IPS DF 6.9 (cell line): Measurements from ENCODE around the gene CD99L2.

Experiments used
- DNase-seq: peaks from one replicate; pipeline ENCODE4 v3.0.0-alpha.2; 2013; ENCODE audit warnings: low read depth, low spot score
- H3K27ac ChIP-seq: one replicate; pipeline ENCODE4 v1.5.1; 2013; ENCODE audit warnings: low read length, control low read depth
- H3K27me3 ChIP-seq: 2 replicates; pipeline ENCODE4 v1.6.1; 2013; ENCODE audit warnings: mild to moderate bottlenecking, low read length; ENCODE audit not compliant: control insufficient read depth, insufficient read depth
- H3K36me3 ChIP-seq: 2 replicates; pipeline ENCODE4 v1.6.1; 2013; ENCODE audit warnings: low read length; ENCODE audit not compliant: control insufficient read depth, insufficient read depth
- H3K4me1 ChIP-seq: 2 replicates; pipeline ENCODE4 v1.6.1; 2013; ENCODE audit warnings: low read length; ENCODE audit not compliant: control insufficient read depth, insufficient read depth
- H3K4me3 ChIP-seq: 2 replicates; pipeline ENCODE4 v1.5.1; 2013; ENCODE audit warnings: mild to moderate bottlenecking, low read length
- H3K9me3 ChIP-seq: 2 replicates; pipeline ENCODE4 v1.6.1; 2013; ENCODE audit warnings: low read length, inconsistent platforms; ENCODE audit not compliant: control insufficient read depth, insufficient read depth
- WGBS: extraction: QIAGEN DNeasy Blood & Tissue Kit; methylation state at CpG from one replicate; pipeline ENCODE4 v1.1.7; 2013; ENCODE audit warnings: mixed read lengths, missing lambda C conversion rate; ENCODE audit not compliant: insufficient read length, insufficient coverage; 5-methylcytosine and 5-hydroxymethylcytosine counted together

CD99L2 gene

DNA sequence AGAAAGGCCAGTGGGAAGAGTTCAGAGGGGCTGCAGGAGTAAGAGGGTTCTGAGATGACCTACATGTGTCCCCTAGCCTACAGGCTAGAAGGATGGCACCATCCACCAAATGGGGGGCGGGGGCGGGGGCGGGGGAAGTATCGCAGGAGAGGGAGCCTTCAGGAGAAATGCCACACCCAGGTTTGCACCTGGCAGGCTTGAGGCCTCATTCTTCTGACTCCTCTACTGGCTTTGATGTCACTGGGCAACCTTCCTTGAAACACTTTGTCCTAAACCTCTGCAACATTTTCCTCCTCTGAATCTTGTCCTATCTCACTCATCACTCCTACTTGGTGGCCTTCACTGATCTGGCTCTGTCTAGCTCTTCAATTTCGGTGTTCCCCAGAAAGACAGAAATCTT is 24.0 kb downstream of the CD99L2 start:
- Histone ChIP-seq H3K9me3 (no peaks in the 10 kb centered on the region), H3K4me1 (peaks cover 4% of the 10 kb centered on the region), H3K36me3 (no peaks in the 10 kb centered on the region), H3K27me3 (no peaks in the 10 kb centered on the region), H3K27ac (no peak overlapping the region), H3K4me3 (no peak overlapping the region)
- DNase-seq, result no peak
- no CpG with 5 or more reads among the region's 5 CpGs for WGBS

DNA sequence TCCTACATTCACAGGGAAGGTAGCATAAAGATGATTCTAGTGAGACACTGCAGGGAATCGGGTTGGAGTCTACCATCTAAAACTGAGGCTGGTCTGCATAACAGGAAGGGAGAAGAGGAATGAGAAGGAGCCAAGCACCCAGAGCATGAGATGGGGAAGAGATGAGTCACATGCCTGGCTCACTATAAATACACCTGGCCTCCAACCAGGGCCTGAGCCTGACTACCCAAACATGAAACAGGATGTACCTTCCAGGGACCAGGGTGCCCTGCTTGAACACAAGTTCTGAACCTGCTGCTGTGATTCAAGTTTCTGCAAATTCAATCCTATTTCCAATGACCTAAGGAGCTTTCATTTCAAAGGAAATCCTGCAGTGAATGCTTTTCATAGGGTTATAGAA is 24.9 kb downstream of the CD99L2 start:
- Histone ChIP-seq H3K27me3 (no peaks in the 10 kb centered on the region), H3K27ac (no peak overlapping the region), H3K4me3 (no peak overlapping the region), H3K9me3 (no peaks in the 10 kb centered on the region), H3K4me1 (peaks cover 4% of the 10 kb centered on the region), H3K36me3 (no peaks in the 10 kb centered on the region)
- no CpG with 5 or more reads among the region's 1 CpG for WGBS
- DNase-seq, result no peak

DNA sequence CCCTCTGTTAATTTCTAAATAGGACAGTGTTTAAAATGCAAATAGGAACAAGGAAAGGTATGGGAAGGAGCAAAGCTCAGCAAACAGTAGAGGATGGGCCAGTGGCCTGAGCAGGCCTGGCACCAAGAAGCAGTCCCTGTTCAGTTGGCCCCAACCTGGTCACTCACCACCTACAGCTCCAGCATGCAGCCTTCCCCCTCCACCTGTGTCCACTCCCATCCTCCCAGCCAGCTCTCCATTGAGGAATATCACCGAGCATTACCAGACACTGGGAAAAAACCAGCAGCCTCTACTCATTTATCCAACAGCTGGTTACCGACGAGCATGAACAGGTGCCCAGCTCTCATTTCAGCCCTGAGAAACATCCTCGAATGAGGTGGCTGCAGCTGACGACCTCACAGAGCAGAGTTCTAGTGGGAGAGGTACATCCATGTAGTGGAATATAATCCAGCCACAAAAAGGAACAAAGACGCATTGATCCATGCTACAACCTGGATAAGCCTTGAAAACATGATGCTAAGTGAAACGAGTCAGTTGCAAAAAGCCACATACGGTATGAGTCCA is 25.6 kb downstream of the CD99L2 start:
- H3K9me3 ChIP-seq, result no peaks in the 10 kb centered on the region
- H3K27ac ChIP-seq, result no peak overlapping the region
- H3K36me3 ChIP-seq, result no peaks in the 10 kb centered on the region
- no peak overlapping the region for H3K4me3 ChIP-seq
- no CpG with 5 or more reads among the region's 8 CpGs for WGBS
- peaks cover 4% of the 10 kb centered on the region for H3K4me1 ChIP-seq
- no peaks in the 10 kb centered on the region for H3K27me3 ChIP-seq
- DNase-seq, result no peak

DNA sequence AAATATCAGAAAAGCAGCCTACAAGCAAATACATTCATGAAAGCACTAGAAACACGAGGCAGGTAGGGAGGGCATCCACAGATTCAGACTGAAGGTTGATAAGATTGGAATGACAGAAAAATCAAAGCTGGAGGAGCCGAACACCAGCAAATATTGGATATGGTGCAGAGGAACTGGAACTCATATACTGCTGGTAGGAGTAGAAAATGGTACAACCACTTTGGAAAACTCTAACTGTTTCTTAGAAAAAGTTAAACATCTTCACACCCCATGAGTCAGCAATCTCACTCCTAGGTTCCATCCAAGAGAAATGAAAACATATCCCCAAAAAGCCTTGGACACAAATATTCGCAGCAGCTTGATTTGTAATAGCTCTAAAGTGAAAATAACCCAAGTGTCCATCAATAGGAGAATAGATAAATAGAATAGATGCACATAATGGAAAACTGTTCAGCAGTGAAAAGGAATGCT is 27.1 kb downstream of the CD99L2 start:
- Histone ChIP-seq H3K27ac (no peak overlapping the region), H3K4me1 (peaks cover 4% of the 10 kb centered on the region)
- no CpG with 5 or more reads among the region's 3 CpGs for WGBS

DNA sequence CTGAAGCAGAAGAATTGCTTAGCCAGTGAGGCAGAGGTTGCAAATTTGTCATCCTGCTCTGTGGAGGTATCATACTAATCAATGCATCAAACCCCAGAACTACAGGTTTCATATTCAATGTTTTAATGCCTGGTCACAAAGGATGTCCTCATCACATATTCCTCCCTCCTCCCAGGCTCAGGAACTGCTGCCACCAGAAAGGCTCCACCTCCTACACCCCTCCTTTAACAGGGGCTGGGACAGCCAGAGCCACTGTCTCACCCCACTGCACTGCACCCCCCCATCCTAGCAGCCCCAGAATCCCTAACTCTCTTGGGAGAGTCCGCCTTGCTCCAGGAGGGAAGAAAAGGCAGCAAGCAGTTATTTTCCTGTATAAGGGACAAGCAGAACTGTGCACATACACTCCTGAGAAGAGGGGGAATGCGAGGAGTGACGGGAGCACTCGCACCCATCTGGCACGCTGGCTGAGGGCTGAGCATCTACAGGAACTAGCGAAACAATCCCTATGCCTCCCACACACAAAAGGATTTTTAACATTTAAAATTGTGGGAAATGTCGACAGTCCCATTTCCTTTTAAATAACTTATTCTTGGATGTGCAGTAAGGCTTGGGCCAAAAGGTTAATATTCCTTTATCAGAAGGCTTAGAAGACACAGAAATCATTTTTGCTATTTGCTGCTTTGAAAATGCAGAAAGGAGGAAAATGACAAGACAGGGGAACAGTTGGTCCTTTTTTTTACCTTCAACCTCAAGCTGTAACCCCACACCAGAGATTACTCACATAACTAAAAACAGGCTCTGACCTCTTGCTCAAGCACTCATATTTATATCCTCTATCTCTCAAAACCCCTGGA is 27.8 kb downstream of the CD99L2 start:
- no CpG with 5 or more reads among the region's 7 CpGs for WGBS
- H3K4me1 ChIP-seq, result peaks cover 4% of the 10 kb centered on the region
- DNase-seq, result no peak
- no peak overlapping the region for H3K4me3 ChIP-seq
- no peaks in the 10 kb centered on the region for H3K9me3 ChIP-seq
- no peaks in the 10 kb centered on the region for H3K27me3 ChIP-seq
- H3K27ac ChIP-seq, result no peak overlapping the region
- no peaks in the 10 kb centered on the region for H3K36me3 ChIP-seq

More for the DNA sequence above, 27.1 kb downstream of the CD99L2 start:
- Histone ChIP-seq H3K27me3 (no peaks in the 10 kb centered on the region), H3K9me3 (no peaks in the 10 kb centered on the region), H3K4me3 (no peak overlapping the region), H3K36me3 (no peaks in the 10 kb centered on the region)
- DNase-seq, result no peak

DNA sequence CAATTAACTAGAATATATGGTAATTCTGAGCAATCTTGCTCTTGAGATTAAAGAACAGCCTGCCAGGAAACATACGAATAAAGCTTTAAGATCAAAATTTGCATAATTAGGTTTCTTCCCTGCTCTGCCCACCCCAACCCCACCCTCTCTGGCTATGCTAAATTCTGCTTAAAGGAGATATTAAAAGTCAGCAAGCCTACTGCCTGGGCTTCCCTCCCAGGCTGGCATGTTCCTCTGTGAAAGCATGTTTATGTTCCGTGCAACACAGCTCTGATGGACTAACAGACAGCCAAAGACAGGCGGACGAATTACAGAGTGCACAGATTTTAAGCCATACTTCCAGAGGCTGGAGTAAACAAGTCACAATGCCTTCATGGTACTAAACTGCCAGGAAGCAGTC is 28.4 kb downstream of the CD99L2 start:
- no peak overlapping the region for H3K4me3 ChIP-seq
- no peak overlapping the region for H3K27ac ChIP-seq
- peaks cover 4% of the 10 kb centered on the region for H3K4me1 ChIP-seq
- H3K27me3 ChIP-seq, result no peaks in the 10 kb centered on the region
- no peak for DNase-seq
- H3K9me3 ChIP-seq, result no peaks in the 10 kb centered on the region
- no peaks in the 10 kb centered on the region for H3K36me3 ChIP-seq
- WGBS, result no CpG with 5 or more reads among the region's 4 CpGs

DNA sequence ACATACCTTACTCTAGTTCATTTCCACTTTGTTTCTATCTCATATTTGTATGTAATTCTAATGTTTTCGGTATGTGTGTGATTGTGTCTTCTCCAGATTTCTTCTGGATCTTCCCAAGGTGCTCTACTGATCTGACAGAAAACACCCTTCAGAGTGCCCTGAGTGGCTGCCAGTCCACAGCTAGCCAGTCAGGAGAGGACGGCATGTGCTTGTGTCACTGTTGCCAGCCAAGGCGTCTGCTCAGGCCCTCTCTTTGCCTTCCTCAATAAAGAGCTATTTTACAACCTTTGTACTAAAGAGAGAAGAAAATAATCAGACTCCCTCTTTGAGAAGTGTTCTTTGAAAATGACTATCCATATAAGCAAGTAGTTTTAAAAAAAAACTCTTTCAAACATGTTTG is 29.0 kb downstream of the CD99L2 start:
- H3K4me1 ChIP-seq, result peaks cover 4% of the 10 kb centered on the region
- no peak overlapping the region for H3K4me3 ChIP-seq
- H3K9me3 ChIP-seq, result no peaks in the 10 kb centered on the region
- no CpG with 5 or more reads among the region's 3 CpGs for WGBS
- H3K27me3 ChIP-seq, result no peaks in the 10 kb centered on the region
- no peak for DNase-seq
- H3K27ac ChIP-seq, result no peak overlapping the region
- H3K36me3 ChIP-seq, result no peaks in the 10 kb centered on the region

DNA sequence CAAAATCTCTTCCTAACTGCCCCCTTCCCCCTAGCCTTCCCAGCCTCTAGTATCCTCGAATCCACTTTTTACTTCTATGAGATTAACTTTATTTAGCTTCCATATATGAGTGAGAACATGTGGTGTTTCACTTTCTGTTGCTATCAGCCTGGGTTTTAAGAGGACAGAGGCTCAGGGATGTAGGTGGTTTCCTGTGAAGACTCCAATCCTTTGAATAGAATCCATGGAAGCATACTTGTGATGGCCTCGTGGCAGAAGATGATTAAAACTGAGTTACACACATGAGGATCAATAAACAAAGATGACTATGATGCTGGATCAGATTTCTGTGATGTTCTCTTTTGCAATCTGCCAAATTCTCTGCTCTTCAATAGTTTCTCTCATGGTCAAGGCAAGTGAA is 29.8 kb downstream of the CD99L2 start:
- no peak for DNase-seq
- Histone ChIP-seq H3K27me3 (no peaks in the 10 kb centered on the region), H3K36me3 (no peaks in the 10 kb centered on the region), H3K4me1 (peaks cover 3% of the 10 kb centered on the region; the same call in 1 of the 2 replicates), H3K27ac (no peak overlapping the region), H3K4me3 (no peak overlapping the region), H3K9me3 (no peaks in the 10 kb centered on the region)
- no CpG with 5 or more reads among the region's 2 CpGs for whole genome bisulfite sequencing

DNA sequence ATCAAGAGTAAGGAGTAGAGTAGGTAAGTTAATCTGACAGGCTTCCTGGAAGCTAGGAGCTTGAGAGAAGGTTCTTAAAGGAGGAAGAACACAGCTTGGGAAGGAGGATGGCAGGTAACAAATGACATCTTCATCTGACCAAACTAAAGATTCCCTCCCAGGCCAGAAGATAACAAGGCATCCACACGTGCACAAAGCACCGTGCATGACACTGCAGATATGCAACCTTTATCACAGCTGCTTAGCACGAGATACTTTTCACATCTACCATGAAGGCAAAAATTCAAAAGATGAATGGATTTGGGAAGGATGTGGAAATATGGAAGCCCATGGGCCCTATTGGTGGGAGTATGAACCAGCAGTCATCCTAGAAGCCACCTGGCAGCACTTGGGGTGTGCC is 34.3 kb downstream of the CD99L2 start:
- no CpG with 5 or more reads among the region's 3 CpGs for WGBS
- no peak for DNase-seq
- no peaks in the 10 kb centered on the region for H3K4me1 ChIP-seq
- no peaks in the 10 kb centered on the region for H3K36me3 ChIP-seq
- H3K4me3 ChIP-seq, result no peak overlapping the region
- H3K9me3 ChIP-seq, result no peaks in the 10 kb centered on the region
- no peaks in the 10 kb centered on the region for H3K27me3 ChIP-seq
- H3K27ac ChIP-seq, result no peak overlapping the region

DNA sequence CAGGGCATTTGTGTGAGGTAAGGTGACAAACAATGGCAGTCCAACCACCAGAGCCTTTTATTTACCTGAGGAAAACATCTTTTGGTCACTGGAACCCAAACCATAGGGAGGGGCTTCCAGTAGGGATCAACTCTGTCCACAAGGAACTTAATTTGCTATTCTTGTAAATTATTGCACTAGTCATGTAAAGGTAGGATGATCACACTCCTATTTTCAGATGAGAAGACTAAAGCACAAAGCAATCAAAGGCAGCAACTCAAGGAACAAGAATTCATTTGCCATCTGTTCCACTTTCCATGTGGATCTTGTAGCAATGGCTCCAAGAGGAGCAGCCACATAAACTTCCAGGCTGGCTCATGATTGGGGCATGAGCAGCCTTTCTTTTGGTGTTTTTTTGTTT is 35.3 kb downstream of the CD99L2 start:
- no peaks in the 10 kb centered on the region for H3K9me3 ChIP-seq
- H3K36me3 ChIP-seq, result no peaks in the 10 kb centered on the region
- DNase-seq, result no peak
- no peak overlapping the region for H3K27ac ChIP-seq
- no peak overlapping the region for H3K4me3 ChIP-seq
- H3K27me3 ChIP-seq, result no peaks in the 10 kb centered on the region
- no peaks in the 10 kb centered on the region for H3K4me1 ChIP-seq

DNA sequence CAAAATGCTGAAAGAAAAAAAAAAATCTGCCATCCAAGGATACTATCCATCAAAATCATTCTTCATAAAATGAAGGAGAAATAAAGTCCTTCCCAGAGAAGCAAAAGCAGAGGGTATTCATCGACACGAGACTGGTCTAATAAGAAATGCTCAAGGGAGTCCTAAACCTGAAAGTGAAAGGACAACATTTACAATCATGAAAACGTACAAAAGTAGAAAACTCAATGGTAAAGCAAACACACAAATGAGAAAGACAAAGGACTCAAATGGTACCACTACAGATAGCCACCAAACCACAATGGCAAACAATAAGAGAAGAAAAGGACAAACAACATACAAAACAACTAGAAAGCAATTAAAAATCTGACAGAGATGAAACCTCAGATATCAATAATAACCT is 41.0 kb downstream of the CD99L2 start:
- H3K36me3 ChIP-seq, result no peaks in the 10 kb centered on the region
- no CpG with 5 or more reads among the region's 3 CpGs for WGBS
- no peaks in the 10 kb centered on the region for H3K27me3 ChIP-seq
- no peak for DNase-seq
- no peaks in the 10 kb centered on the region for H3K9me3 ChIP-seq
- H3K4me3 ChIP-seq, result no peak overlapping the region
- H3K27ac ChIP-seq, result no peak overlapping the region
- no peaks in the 10 kb centered on the region for H3K4me1 ChIP-seq
